Astrocyte of the cerebellum (primary cell): ENCODE measurements around the gene ITGA1.

ENCODE experiments used
- DNase-seq: peaks from one replicate; pipeline ENCODE4 v3.0.0-alpha.2; 2011; ENCODE audit warnings: low read depth
- H3K4me3 ChIP-seq: 2 replicates; pipeline ENCODE4 v1.5.1; 2011; ENCODE audit warnings: mild to moderate bottlenecking, low read depth, low read length, moderate library complexity
- CTCF ChIP-seq: IDR thresholded peaks from 2 replicates; pipeline ENCODE4 v1.5.1; 2012; ENCODE audit warnings: low read length, low read depth, moderate library complexity, mild to moderate bottlenecking; ENCODE audit errors: missing control alignments
- in situ Hi-C: cut with HindIII; loops from 2 replicates; pipeline ENCODE4 v1.10.0; 2017; ENCODE audit warnings: low sequenced_read_pairs

The ITGA1 gene

GRCh38 chr5:53003144-53003543, 215.4 kb downstream of the ITGA1 start:
- no peak for TF ChIP-seq CTCF
- no peak overlapping the region for H3K4me3 ChIP-seq
- DNase-seq, result no peak
- in situ Hi-C loops, result no loop called here

- no peak overlapping the region for H3K4me3 ChIP-seq
- no peak for DNase-seq
- no peak for TF ChIP-seq CTCF
- in situ Hi-C loops, result no loop called here
These were observed 219.5 kb downstream of the ITGA1 start for GRCh38 chr5:53006911-53007890.

- no peak for DNase-seq
- no peak for TF ChIP-seq CTCF
- no peak overlapping the region for H3K4me3 ChIP-seq
- in situ Hi-C loops, result no loop called here
These were observed 221.0 kb downstream of the ITGA1 start for GRCh38 chr5:53008751-53009150.
